MM.1S (cell line): Measurements from ENCODE around the gene MOCS1.

Experiments used
- CTCF ChIP-seq: fragments of 300-600 bp; sonication (generic); IDR thresholded peaks from 2 replicates; pipeline ENCODE4 v1.5.1; 2016; ENCODE audit warnings: antibody characterized with exemption, low read length, mixed read lengths
- EZH2 ChIP-seq: fragments of 300-600 bp; sonication (generic); optimal IDR thresholded peaks from 2 replicates; pipeline ENCODE3; 2017; ENCODE audit warnings: low read depth, mild to moderate bottlenecking, antibody characterized with exemption, low read length, mixed read lengths
- EZH2phosphoT487 ChIP-seq: fragments of 300-600 bp; sonication (generic); IDR thresholded peaks from 2 replicates; pipeline ENCODE4 v1.6.1; 2018; ENCODE audit warnings: antibody characterized with exemption, low read length

- no peak for TF ChIP-seq CTCF
- TF ChIP-seq EZH2 = no peak
- TF ChIP-seq EZH2phosphoT487 = no peak
Measured at GRCh38 chr6:39876111-39876510, 58.2 kb downstream of the MOCS1 start.
